ENCODE results near the gene MTMR12. TPM values are rescaled to one million over a fixed set of nuclear protein-coding genes. Genes with fewer than 3 reads are reported as not detected.

MTMR12 gene
- total and polyA plus RNA-seq, 2 of the 8 experiments (the other 6 are each of a cell fraction or from before 2014, with no cell fraction given), result 19.1 to 59.3 TPM

DNA sequence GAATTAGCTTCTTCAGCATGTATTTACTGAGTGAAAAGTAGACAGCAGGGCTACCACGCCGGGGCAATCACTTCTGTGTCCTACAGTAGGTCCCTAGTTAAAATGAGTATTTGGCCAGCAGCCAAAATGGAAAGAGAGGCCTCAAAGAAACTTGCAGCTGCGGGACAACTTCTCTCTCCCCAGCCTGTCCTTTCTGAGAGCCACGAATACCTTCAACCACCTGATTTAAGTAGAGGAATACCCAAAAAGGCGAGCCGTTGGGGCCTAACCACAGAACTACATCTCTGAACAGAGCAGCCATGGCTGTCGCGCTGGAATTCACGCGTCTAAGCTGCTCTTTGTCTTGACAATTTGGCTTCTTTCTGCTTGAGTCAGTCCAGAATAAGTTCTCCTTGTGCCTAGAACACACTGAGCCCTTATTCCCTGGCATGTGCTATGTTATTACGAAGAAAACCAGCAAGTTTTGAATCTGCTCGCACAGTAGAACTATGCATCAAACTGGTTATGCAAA is 94.8 kb downstream of the MTMR12 start:
- DNase-seq (ENCODE audit: low read depth in 1 of 2, low spot score in 2 of 2) (no peak), FAIRE-seq (no peak)
- no peak overlapping the region for H3K14ac ChIP-seq (ENCODE audit: insufficient read length)
- no peak overlapping the region; the same call in 1 of the 2 replicates for H2AFZ ChIP-seq (ENCODE audit: low read length)
- CTCF ChIA-PET (ENCODE audit: partially characterized antibody), result interaction anchor here (1.9 kb wide), 1 partner anchor 15 kb away, joined by 8 read pairs; no protein-coding TSS in a partner anchor
- H3K56ac ChIP-seq (replicated peaks; ENCODE audit: insufficient read length, low read depth, low read length), result no peak overlapping the region
- no peak overlapping the region for H4K8ac ChIP-seq (ENCODE audit: extremely low read depth, insufficient read depth, low read length)
- no peak overlapping the region for H2BK12ac ChIP-seq (ENCODE audit: low read depth, low read length)
- H2BK15ac ChIP-seq (ENCODE audit: low read length), result no peak overlapping the region
- H3K4ac ChIP-seq (replicated peaks; ENCODE audit: insufficient read length, low read depth, low read length), result no peak overlapping the region
- H3K79me1 ChIP-seq (ENCODE audit: low read depth, low read length), result no peaks in the 10 kb centered on the region
- H2BK120ac ChIP-seq (replicated peaks; ENCODE audit: low read depth, low read length), result no peak overlapping the region
- H3K23ac ChIP-seq (ENCODE audit: insufficient read length), result no peak overlapping the region
- no peaks in the 10 kb centered on the region for H4K20me1 ChIP-seq (replicated peaks in 1 of 2; ENCODE audit: control insufficient read depth in 1 of 2, insufficient read depth in 2 of 2, low read length in 2 of 2)
- no peak overlapping the region for H4K5ac ChIP-seq (ENCODE audit: insufficient read length, low read depth, low read length)
- H2BK20ac ChIP-seq (ENCODE audit: low read length), result no peak overlapping the region
- POLR2A ChIA-PET (ENCODE audit: partially characterized antibody), result interaction anchor here (1.7 kb wide), 1 partner anchor 15 kb away, joined by 3 read pairs; no protein-coding TSS in a partner anchor
- H3K4me2 ChIP-seq (ENCODE audit: insufficient read depth in 1 of 2, low read depth in 2 of 2, low read length in 2 of 2), result no peak overlapping the region
- H3K36me3 ChIP-seq (ENCODE audit: control insufficient read depth in 2 of 4, insufficient read depth in 4 of 4, low read length in 3 of 4), result no peaks in the 10 kb centered on the region
- no peak overlapping the region for H3K9ac ChIP-seq (replicated peaks in 1 of 4; ENCODE audit: extremely low read depth in 1 of 4, low read depth in 3 of 4, low read length in 3 of 4)
- H3K18ac ChIP-seq (ENCODE audit: extremely low read depth, low read length), result no peak overlapping the region
- H3K9me3 ChIP-seq (ENCODE audit: insufficient read depth in 2 of 2, low read depth in 1 of 2, low read length in 1 of 2), result no peaks in the 10 kb centered on the region
- H3K27ac ChIP-seq (ENCODE audit: low read depth, low read length), result no peak overlapping the region
- no peaks in the 10 kb centered on the region for H3K23me2 ChIP-seq (ENCODE audit: low read depth, low read length)
- H3K4me1 ChIP-seq (replicated peaks in 1 of 4; ENCODE audit: control insufficient read depth in 3 of 4, insufficient read depth in 4 of 4, low read length in 3 of 4), result no peaks in the 10 kb centered on the region
- H2AK5ac ChIP-seq (ENCODE audit: low read depth, low read length), result no peak overlapping the region
- no peaks in the 10 kb centered on the region for H3K27me3 ChIP-seq (replicated peaks in 1 of 4; ENCODE audit: control insufficient read depth in 3 of 4, extremely low read depth in 1 of 4, insufficient read depth in 3 of 4, low read length in 3 of 4)
- no peaks in the 10 kb centered on the region for H3K79me2 ChIP-seq (ENCODE audit: control insufficient read depth in 1 of 2, insufficient read depth in 2 of 2, low read length in 2 of 2)
- 89% methylated on average over 12 of the region's 12 CpGs; no CpG with 5 or more reads in 1 of the 2 experiments for WGBS, 2 experiments (ENCODE audit: extremely low coverage in 1 of 2, insufficient coverage in 1 of 2, insufficient read length in 1 of 2, insufficient replicate concordance in 2 of 2, low coverage in 1 of 2, low lambda C conversion rate in 2 of 2, missing lambda C conversion rate in 1 of 2)
- H4K91ac ChIP-seq (replicated peaks; ENCODE audit: insufficient read length, low read length), result no peak overlapping the region
- H2BK5ac ChIP-seq (ENCODE audit: low read depth, low read length), result no peak overlapping the region
- H3K4me3 ChIP-seq (ENCODE audit: extremely low read depth in 1 of 4, insufficient read depth in 2 of 4, low read depth in 3 of 4, low read length in 4 of 4), result no peak overlapping the region
- TF ChIP-seq EP300 (IDR thresholded peaks at IDR 0.05; ENCODE audit: borderline replicate concordance in 1 of 2, low read depth in 2 of 2, low read length in 2 of 2) (no peak), SP2 (IDR thresholded peaks at IDR 0.05; ENCODE audit: low read length) (no peak), GABPA (IDR thresholded peaks at IDR 0.05; ENCODE audit: borderline replicate concordance, insufficient read depth, low read length) (no peak), SIX5 (IDR thresholded peaks at IDR 0.05; ENCODE audit: low read depth, low read length) (no peak), FOSL1 (IDR thresholded peaks at IDR 0.05; ENCODE audit: insufficient read depth, low read depth, low read length) (no peak), BACH1 (IDR thresholded peaks at IDR 0.05; ENCODE audit: low read length) (no peak), SUZ12 (IDR thresholded peaks at IDR 0.05; ENCODE audit: low read length) (no peak), ASH2L (IDR thresholded peaks at IDR 0.05; ENCODE audit: low read length) (no peak), ZNF274 (IDR thresholded peaks at IDR 0.05; ENCODE audit: borderline replicate concordance, extremely low read depth, low read length) (no peak), CHD2 (IDR thresholded peaks at IDR 0.05; ENCODE audit: low read length) (no peak), SIRT6 (IDR thresholded peaks at IDR 0.05; ENCODE audit: low read length) (no peak), HDAC6 (IDR thresholded peaks at IDR 0.05; ENCODE audit: low read depth, low read length) (no peak)
- TF ChIP-seq, protein P1, sequence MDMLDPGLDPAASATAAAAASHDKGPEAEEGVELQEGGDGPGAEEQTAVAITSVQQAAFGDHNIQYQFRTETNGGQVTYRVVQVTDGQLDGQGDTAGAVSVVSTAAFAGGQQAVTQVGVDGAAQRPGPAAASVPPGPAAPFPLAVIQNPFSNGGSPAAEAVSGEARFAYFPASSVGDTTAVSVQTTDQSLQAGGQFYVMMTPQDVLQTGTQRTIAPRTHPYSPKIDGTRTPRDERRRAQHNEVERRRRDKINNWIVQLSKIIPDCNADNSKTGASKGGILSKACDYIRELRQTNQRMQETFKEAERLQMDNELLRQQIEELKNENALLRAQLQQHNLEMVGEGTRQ (IDR thresholded peaks at IDR 0.05; ENCODE audit: low read length), result no peak

Data from H1 (cell line).